ENCODE results near the gene NPPC. TPM values are rescaled to one million over a fixed set of nuclear protein-coding genes. Genes with fewer than 3 reads are reported as not detected.

Gene NPPC
- total RNA-seq, 3 donors from 2014 or later (not counting 1 experiment from before 2014, with no cell fraction given) = not detected

DNA sequence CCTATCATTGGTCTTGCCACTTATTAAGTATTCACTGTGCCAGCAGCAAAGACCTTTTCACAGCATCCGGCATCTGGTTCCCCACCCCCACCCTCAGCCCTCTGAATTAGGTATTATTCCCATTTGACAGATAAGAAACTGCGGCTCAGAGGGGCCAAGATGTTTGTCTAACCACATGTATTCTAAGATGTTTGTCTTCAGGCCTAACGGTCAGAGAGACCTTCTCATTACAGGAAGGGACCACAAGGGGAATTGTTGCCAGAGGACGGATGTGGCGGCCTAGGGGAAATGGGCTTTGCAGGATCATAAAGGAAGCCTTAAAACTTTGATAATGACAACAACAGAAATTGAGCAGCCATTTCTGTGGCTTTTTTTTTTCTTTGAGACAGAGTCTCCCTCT is 16.6 kb downstream of the NPPC start:
- Mint-ChIP-seq H3K27me3 (ENCODE audit: low read depth in 2 of 2) (peaks cover 2 to 6% of the 10 kb centered on the region in 2 donors), H3K36me3 (no peaks in the 10 kb centered on the region), H3K4me3 (no peak overlapping the region), H3K4me1 (no peaks in the 10 kb centered on the region), H3K27ac (no peak overlapping the region), H3K9me3 (no peaks in the 10 kb centered on the region)
- H3K36me3 ChIP-seq (ENCODE audit: control insufficient read depth, insufficient read depth, low read length) = no peaks in the 10 kb centered on the region
- ATAC-seq (no peak), DNase-seq (no peak)
- TF ChIP-seq, protein P1, sequence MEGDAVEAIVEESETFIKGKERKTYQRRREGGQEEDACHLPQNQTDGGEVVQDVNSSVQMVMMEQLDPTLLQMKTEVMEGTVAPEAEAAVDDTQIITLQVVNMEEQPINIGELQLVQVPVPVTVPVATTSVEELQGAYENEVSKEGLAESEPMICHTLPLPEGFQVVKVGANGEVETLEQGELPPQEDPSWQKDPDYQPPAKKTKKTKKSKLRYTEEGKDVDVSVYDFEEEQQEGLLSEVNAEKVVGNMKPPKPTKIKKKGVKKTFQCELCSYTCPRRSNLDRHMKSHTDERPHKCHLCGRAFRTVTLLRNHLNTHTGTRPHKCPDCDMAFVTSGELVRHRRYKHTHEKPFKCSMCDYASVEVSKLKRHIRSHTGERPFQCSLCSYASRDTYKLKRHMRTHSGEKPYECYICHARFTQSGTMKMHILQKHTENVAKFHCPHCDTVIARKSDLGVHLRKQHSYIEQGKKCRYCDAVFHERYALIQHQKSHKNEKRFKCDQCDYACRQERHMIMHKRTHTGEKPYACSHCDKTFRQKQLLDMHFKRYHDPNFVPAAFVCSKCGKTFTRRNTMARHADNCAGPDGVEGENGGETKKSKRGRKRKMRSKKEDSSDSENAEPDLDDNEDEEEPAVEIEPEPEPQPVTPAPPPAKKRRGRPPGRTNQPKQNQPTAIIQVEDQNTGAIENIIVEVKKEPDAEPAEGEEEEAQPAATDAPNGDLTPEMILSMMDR (IDR thresholded peaks at IDR 0.05) = no peak
- H3K4me3 ChIP-seq (ENCODE audit: low read length) = no peak overlapping the region
- no peaks in the 10 kb centered on the region for H3K9me3 ChIP-seq (ENCODE audit: control insufficient read depth, insufficient read depth, low read length)
- 30% methylated on average over 5 of the region's 5 CpGs for WGBS (ENCODE audit: insufficient coverage)
- no peaks in the 10 kb centered on the region for H3K27me3 ChIP-seq (ENCODE audit: control insufficient read depth, insufficient read depth, low read length)
- intact Hi-C loops (cut with micrococcal nuclease) = no loop called here
- H3K27ac ChIP-seq (ENCODE audit: low read length) = no peak overlapping the region
- no peaks in the 10 kb centered on the region for H3K4me1 ChIP-seq (ENCODE audit: control insufficient read depth, insufficient read depth, low read length)

DNA sequence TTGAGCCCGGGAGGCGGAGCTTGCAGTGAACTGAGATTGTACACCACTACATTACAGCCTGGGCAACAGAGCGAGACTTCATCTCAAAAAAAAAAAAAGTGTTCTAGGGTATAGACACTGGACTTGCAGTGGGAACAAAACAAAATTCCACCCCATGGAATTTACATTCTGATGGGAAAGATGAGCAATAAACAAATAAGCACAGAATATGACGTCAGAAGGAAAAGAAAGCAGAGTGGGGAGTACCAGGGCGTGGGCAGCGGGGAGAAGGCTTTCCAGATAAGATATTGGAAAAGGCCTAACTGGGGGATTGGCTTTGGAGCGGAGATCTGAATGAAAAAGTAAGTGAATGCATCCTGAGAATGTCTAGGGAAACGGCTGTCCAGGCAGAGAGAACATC is 17.6 kb downstream of the NPPC start:
- intact Hi-C loops (cut with micrococcal nuclease) = no loop called here
- Mint-ChIP-seq H3K27me3 (ENCODE audit: low read depth in 2 of 2) (peaks cover 0 to 6% of the 10 kb centered on the region in 2 donors), H3K9me3 (no peaks in the 10 kb centered on the region), H3K27ac (no peak overlapping the region), H3K4me3 (no peak overlapping the region), H3K36me3 (no peaks in the 10 kb centered on the region), H3K4me1 (no peaks in the 10 kb centered on the region)
- TF ChIP-seq, protein P1 (IDR thresholded peaks at IDR 0.05) = no peak
- Histone ChIP-seq H3K9me3 (ENCODE audit: control insufficient read depth, insufficient read depth, low read length) (no peaks in the 10 kb centered on the region), H3K27me3 (ENCODE audit: control insufficient read depth, insufficient read depth, low read length) (no peaks in the 10 kb centered on the region), H3K4me1 (ENCODE audit: control insufficient read depth, insufficient read depth, low read length) (no peaks in the 10 kb centered on the region), H3K4me3 (ENCODE audit: low read length) (no peak overlapping the region), H3K36me3 (ENCODE audit: control insufficient read depth, insufficient read depth, low read length) (no peaks in the 10 kb centered on the region), H3K27ac (ENCODE audit: low read length) (no peak overlapping the region)
- no peak for DNase-seq
- no peak for ATAC-seq
- WGBS (ENCODE audit: insufficient coverage) = 89% methylated on average over 8 of the region's 8 CpGs

DNA sequence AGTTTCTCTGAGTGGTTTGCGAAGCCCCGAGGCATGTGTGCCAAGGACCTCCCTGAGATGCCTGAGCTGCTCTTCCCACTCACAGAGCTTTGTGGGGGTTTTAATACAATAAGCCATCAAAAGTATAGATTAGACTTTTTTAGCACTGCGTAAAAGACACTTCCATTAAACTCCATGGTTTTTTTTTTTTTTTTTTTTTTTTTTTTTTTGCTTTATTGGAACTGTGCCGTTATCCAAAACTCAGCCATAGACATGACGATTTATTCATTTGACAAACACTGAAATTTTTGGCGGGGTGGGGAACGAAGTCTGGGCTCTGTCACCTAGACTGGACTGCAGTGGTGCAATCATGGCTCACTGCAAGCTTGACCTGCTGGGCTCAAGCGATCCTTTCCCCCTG is 18.4 kb downstream of the NPPC start:
- Mint-ChIP-seq H3K4me3 (no peak overlapping the region), H3K4me1 (no peaks in the 10 kb centered on the region), H3K27ac (no peak overlapping the region), H3K9me3 (no peaks in the 10 kb centered on the region), H3K27me3 (ENCODE audit: low read depth in 2 of 2) (no peaks in the 10 kb centered on the region), H3K36me3 (no peaks in the 10 kb centered on the region)
- TF ChIP-seq, protein P1 (IDR thresholded peaks at IDR 0.05) = no peak
- 91% methylated on average over 8 of the region's 8 CpGs for WGBS (ENCODE audit: insufficient coverage)
- H3K4me3 ChIP-seq (ENCODE audit: low read length) = no peak overlapping the region
- DNase-seq (no peak), ATAC-seq (no peak)
- no peaks in the 10 kb centered on the region for H3K4me1 ChIP-seq (ENCODE audit: control insufficient read depth, insufficient read depth, low read length)
- intact Hi-C loops (cut with micrococcal nuclease) = no loop called here
- H3K9me3 ChIP-seq (ENCODE audit: control insufficient read depth, insufficient read depth, low read length) = no peaks in the 10 kb centered on the region
- no peaks in the 10 kb centered on the region for H3K36me3 ChIP-seq (ENCODE audit: control insufficient read depth, insufficient read depth, low read length)
- H3K27me3 ChIP-seq (ENCODE audit: control insufficient read depth, insufficient read depth, low read length) = no peaks in the 10 kb centered on the region
- H3K27ac ChIP-seq (ENCODE audit: low read length) = no peak overlapping the region

DNA sequence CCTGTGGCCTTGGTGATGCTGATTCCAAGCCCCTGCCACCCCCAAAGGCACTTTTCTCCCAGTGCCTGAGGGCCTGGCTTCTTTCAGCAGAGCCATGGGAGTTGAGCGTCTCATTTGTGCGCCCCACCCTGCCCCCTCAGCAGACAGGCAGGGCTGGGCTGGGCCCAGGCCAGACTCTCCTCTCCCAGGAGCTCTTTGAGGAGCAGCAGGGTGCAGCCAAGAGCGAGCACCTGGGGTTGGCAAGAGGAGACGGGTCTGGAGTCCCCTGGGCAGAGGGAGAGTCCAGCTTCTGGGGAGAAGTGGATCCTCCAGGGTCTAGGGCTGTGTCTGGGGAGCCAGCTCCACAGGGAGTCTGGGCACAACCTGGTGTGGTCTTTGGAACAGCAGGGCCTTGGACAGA is 21.2 kb downstream of the NPPC start:
- H3K4me3 ChIP-seq (ENCODE audit: low read length) = no peak overlapping the region
- H3K4me1 ChIP-seq (ENCODE audit: control insufficient read depth, insufficient read depth, low read length) = peaks cover 3% of the 10 kb centered on the region
- ATAC-seq (no peak), DNase-seq (no peak)
- TF ChIP-seq, protein P1 (IDR thresholded peaks at IDR 0.05) = no peak
- no peaks in the 10 kb centered on the region for H3K9me3 Mint-ChIP-seq
- no peak overlapping the region for H3K4me3 Mint-ChIP-seq
- H3K4me1 Mint-ChIP-seq = no peaks in the 10 kb centered on the region
- 94% methylated on average over 4 of the region's 4 CpGs for WGBS (ENCODE audit: insufficient coverage)
- no peak overlapping the region for H3K27ac ChIP-seq (ENCODE audit: low read length)
- no peaks in the 10 kb centered on the region for H3K36me3 ChIP-seq (ENCODE audit: control insufficient read depth, insufficient read depth, low read length)
- H3K9me3 ChIP-seq (ENCODE audit: control insufficient read depth, insufficient read depth, low read length) = no peaks in the 10 kb centered on the region
- H3K27ac Mint-ChIP-seq = no peak overlapping the region
- peaks cover 0 to 4% of the 10 kb centered on the region in 2 donors for H3K27me3 Mint-ChIP-seq (ENCODE audit: low read depth in 2 of 2)
- H3K36me3 Mint-ChIP-seq = no peaks in the 10 kb centered on the region
- H3K27me3 ChIP-seq (ENCODE audit: control insufficient read depth, insufficient read depth, low read length) = no peaks in the 10 kb centered on the region
- intact Hi-C loops (cut with micrococcal nuclease) = no loop called here
